Erythroblast (primary cell): Measurements from ENCODE around the gene GRXCR2.

Source experiments
- DNase-seq, 2 experiments: peaks; one replicate each; lab custom pipeline; 2025; lab: John Stamatoyannopoulos, UW
- GATA1 ChIP-seq: IDR thresholded peaks from 2 replicates; pipeline ENCODE4 v1.6.1; 2011; ENCODE audit warnings: low read depth, mild to moderate bottlenecking, control low read depth, low read length, moderate library complexity
- POLR2A ChIP-seq: IDR thresholded peaks from 2 replicates; pipeline ENCODE4 v1.6.1; 2011; ENCODE audit warnings: mild to moderate bottlenecking, low read length

The GRXCR2 gene

GRCh38 chr5:145872914-145873313 is at the start of gene GRXCR2:
TSS of gene GRXCR2 (minus strand) at chr5:145873014. CDS start at chr5:145872968, 46 bp downstream.
- no peak for DNase-seq
- TF ChIP-seq GATA1 = no peak
- TF ChIP-seq POLR2A = no peak

GRCh38 chr5:145922059-145922458 is 49.2 kb upstream of the GRXCR2 start:
- DNase-seq = no peak
- TF ChIP-seq POLR2A (no peak), GATA1 (no peak)

GRCh38 chr5:145921211-145921610 is 48.4 kb upstream of the GRXCR2 start:
- DNase-seq = no peak
- TF ChIP-seq GATA1 (no peak), POLR2A (no peak)

- DNase-seq = no peak
- TF ChIP-seq GATA1 (no peak), POLR2A (no peak)
These were observed 47.9 kb upstream of the GRXCR2 start for GRCh38 chr5:145920542-145921210.

- TF ChIP-seq GATA1 (no peak), POLR2A (no peak)
- no peak for DNase-seq
These were observed 46.6 kb upstream of the GRXCR2 start for GRCh38 chr5:145919413-145919812.

GRCh38 chr5:145918397-145918796 is 45.6 kb upstream of the GRXCR2 start:
- no peak for DNase-seq
- no peak for TF ChIP-seq GATA1

- no peak for TF ChIP-seq GATA1
- no peak for TF ChIP-seq POLR2A
- no peak for DNase-seq
These were observed 44.5 kb upstream of the GRXCR2 start for GRCh38 chr5:145917288-145917687.

- no peak for TF ChIP-seq GATA1
- TF ChIP-seq POLR2A = no peak
- no peak for DNase-seq
These were observed 43.3 kb upstream of the GRXCR2 start for GRCh38 chr5:145915970-145916638.

GRCh38 chr5:145913701-145914100 is 40.9 kb upstream of the GRXCR2 start:
- TF ChIP-seq POLR2A (no peak), GATA1 (no peak)
- no peak for DNase-seq

- no peak for DNase-seq
- TF ChIP-seq GATA1 (no peak), POLR2A (no peak)
These were observed 39.8 kb upstream of the GRXCR2 start for GRCh38 chr5:145912594-145912993.

- DNase-seq = no peak
These were observed 39.2 kb upstream of the GRXCR2 start for GRCh38 chr5:145912019-145912418.

GRCh38 chr5:145911164-145911563 is 38.4 kb upstream of the GRXCR2 start:
- TF ChIP-seq GATA1 = no peak
- TF ChIP-seq POLR2A = no peak
- no peak for DNase-seq

More at GRCh38 chr5:145912019-145912418, 39.2 kb upstream of the GRXCR2 start:
- TF ChIP-seq GATA1 (no peak), POLR2A (no peak)

- no peak for TF ChIP-seq POLR2A
- no peak for TF ChIP-seq GATA1
- peak in 1 of 2 experiments; percentile 14 for DNase-seq
These were observed 35.6 kb upstream of the GRXCR2 start for GRCh38 chr5:145908206-145908960.

GRCh38 chr5:145906401-145906800 is 33.6 kb upstream of the GRXCR2 start:
- DNase-seq = no peak
- TF ChIP-seq POLR2A (no peak), GATA1 (no peak)

- TF ChIP-seq POLR2A (no peak), GATA1 (no peak)
- no peak for DNase-seq
These were observed 31.9 kb upstream of the GRXCR2 start for GRCh38 chr5:145904743-145905142.
